CD14-positive monocyte (primary cell): ENCODE measurements around the gene KCTD21. TPM values are rescaled to one million over a fixed set of nuclear protein-coding genes. Genes with fewer than 3 reads are reported as not detected.

Experiments used
- DNase-seq, 3 donors: peaks; one replicate each; pipeline ENCODE4 v3.0.0-alpha.2; 2011 to 2022
- H2AFZ ChIP-seq: 2 replicates; pipeline ENCODE4 v1.6.0; 2012; ENCODE audit warnings: mild to moderate bottlenecking, low read depth, low read length, inconsistent platforms; ENCODE audit not compliant: insufficient read depth, poor library complexity, severe bottlenecking
- H3K27ac ChIP-seq, 2 donors: 1 replicate in 1 of 2; 2 replicates in 1 of 2; pipeline ENCODE4 v1.5.1; 2012 to 2013; ENCODE audit warnings: low read length in 2 of 2, control low read depth in 1 of 2, inconsistent platforms in 1 of 2, low read depth in 1 of 2, mild to moderate bottlenecking in 1 of 2
- H3K27me3 ChIP-seq, 2 donors: one replicate each; pipeline versions ENCODE4 v1.6.0 to v1.6.1; 2011 to 2013; ENCODE audit warnings: low read length in 2 of 2; ENCODE audit not compliant: control insufficient read depth in 2 of 2, insufficient read depth in 2 of 2
- H3K36me3 ChIP-seq, 2 donors: replicated peaks in 1 of 2; 1 replicate in 1 of 2; 2 replicates in 1 of 2; pipeline versions ENCODE4 v1.5.1 to v1.6.1; 2012 to 2013; ENCODE audit warnings: low read length in 2 of 2, control low read depth in 1 of 2, inconsistent platforms in 1 of 2, mild to moderate bottlenecking in 1 of 2; ENCODE audit not compliant: insufficient read depth in 2 of 2, control insufficient read depth in 1 of 2
- H3K4me1 ChIP-seq, 2 donors: 1 replicate in 1 of 2; 2 replicates in 1 of 2; pipeline versions ENCODE4 v1.5.1 to v1.6.1; 2012 to 2013; ENCODE audit warnings: low read length in 2 of 2, control low read depth in 1 of 2, inconsistent platforms in 1 of 2, mild to moderate bottlenecking in 1 of 2, moderate library complexity in 1 of 2; ENCODE audit not compliant: insufficient read depth in 2 of 2, control insufficient read depth in 1 of 2
- H3K4me2 ChIP-seq: replicated peaks from 2 replicates; pipeline ENCODE3; 2012; ENCODE audit warnings: low read length, moderate library complexity, mild to moderate bottlenecking; ENCODE audit not compliant: poor library complexity, severe bottlenecking; ENCODE audit errors: extremely low read depth
- H3K4me3 ChIP-seq, 3 experiments: fragments of 200-600 bp in 1 of 3; sonication (generic) in 1 of 3; replicated peaks in 1 of 3; 1 replicate in 2 of 3; 2 replicates in 1 of 3; pipeline ENCODE4 v1.5.1; 2011 to 2013; ENCODE audit warnings: low read length in 3 of 3, mild to moderate bottlenecking in 3 of 3, control low read depth in 2 of 3, low read depth in 2 of 3, inconsistent platforms in 1 of 3, moderate library complexity in 1 of 3
- H3K79me2 ChIP-seq: 2 replicates; pipeline ENCODE4 v1.6.0; 2012; ENCODE audit warnings: mild to moderate bottlenecking, control low read depth, inconsistent platforms, low read length, moderate library complexity; ENCODE audit not compliant: insufficient read depth
- H3K9ac ChIP-seq: 2 replicates; pipeline ENCODE4 v1.6.0; 2017; ENCODE audit warnings: low read length, mild to moderate bottlenecking; ENCODE audit not compliant: insufficient read depth, poor library complexity, severe bottlenecking
- H3K9me3 ChIP-seq, 2 donors: replicated peaks in 1 of 2; 1 replicate in 1 of 2; 2 replicates in 1 of 2; pipeline versions ENCODE4 v1.5.1 to v1.6.1; 2012 to 2013; ENCODE audit warnings: low read length in 2 of 2, control low read depth in 1 of 2; ENCODE audit not compliant: control insufficient read depth in 1 of 2, insufficient read depth in 1 of 2
- H4K20me1 ChIP-seq: 2 replicates; pipeline ENCODE4 v1.6.0; 2012; ENCODE audit warnings: mild to moderate bottlenecking, low read length, control low read depth, moderate library complexity; ENCODE audit not compliant: insufficient read depth
- H3K27ac Mint-ChIP-seq, 7 donors: one replicate each; pipeline ENCODE4 v1.8.0; 2020; ENCODE audit warnings: mild to moderate bottlenecking in 7 of 7, mixed read lengths in 7 of 7, moderate library complexity in 6 of 7, inconsistent platforms in 2 of 7
- H3K27me3 Mint-ChIP-seq, 3 donors: one replicate each; pipeline ENCODE4 v1.8.0; 2021 to 2022; ENCODE audit warnings: low read depth in 3 of 3, mild to moderate bottlenecking in 3 of 3, mixed read lengths in 3 of 3, moderate library complexity in 3 of 3, inconsistent platforms in 1 of 3
- H3K36me3 Mint-ChIP-seq, 2 donors: one replicate each; pipeline ENCODE4 v1.8.0; 2020; ENCODE audit warnings: mixed read lengths in 2 of 2, inconsistent platforms in 1 of 2, mild to moderate bottlenecking in 1 of 2
- H3K4me1 Mint-ChIP-seq: one replicate; pipeline ENCODE4 v1.8.0; 2020; ENCODE audit warnings: mild to moderate bottlenecking, mixed read lengths
- H3K4me3 Mint-ChIP-seq, 2 donors: one replicate each; pipeline ENCODE4 v1.8.0; 2020; ENCODE audit warnings: mild to moderate bottlenecking in 2 of 2, mixed read lengths in 2 of 2, moderate library complexity in 1 of 2
- H3K9me3 Mint-ChIP-seq, 7 donors: one replicate each; pipeline ENCODE4 v1.8.0; 2020 to 2022; ENCODE audit warnings: mixed read lengths in 7 of 7, mild to moderate bottlenecking in 6 of 7, moderate library complexity in 6 of 7, inconsistent platforms in 2 of 7
- WGBS: methylation state at CpG from one replicate; pipeline ENCODE4 v1.1.5; 2013; ENCODE audit warnings: missing lambda C conversion rate; ENCODE audit not compliant: insufficient coverage; 5-methylcytosine and 5-hydroxymethylcytosine counted together
- intact Hi-C, 2 donors: fragments of 100-400 bp; cut with micrococcal nuclease; formaldehyde crosslinking; loops; one replicate each; pipeline versions ENCODE4 v1.15.0 to v1.15.1; 2023
- polyA plus RNA-seq, 3 donors: library from polyadenylated mRNA; depleted of rRNA in 1 of 3; unstranded in 2 of 3; stranded (reverse) in 1 of 3; fragments of 300-500 nt in 2 of 3; fragments of >200 nt in 1 of 3; fragmentation: Illumina TruSeq in 2 of 3; gene quantifications; 1 replicate in 2 of 3; 2 replicates in 1 of 3; pipeline ENCODE4 v1.2.3, GENCODE V29; 2012 to 2021
- TF ChIP-seq, protein P1 (sequence below): fragments of 200-600 bp; IDR thresholded peaks from one replicate; pipeline ENCODE4 v1.8.0; 2022; ENCODE audit warnings: antibody characterized with exemption, mild to moderate bottlenecking

The KCTD21 gene
- polyA plus RNA-seq, 3 donors, result 3.2 to 9.2 (median 5.2) TPM

GRCh38 chr11:78140392-78141077, 47.9 kb downstream of the KCTD21 start:
- H3K9me3 Mint-ChIP-seq, result no peaks in the 10 kb centered on the region
- peak overlapping the region in 2 of 7 donors; percentile 57 to 66 for H3K27ac Mint-ChIP-seq
- Histone ChIP-seq H3K79me2 (peaks cover 13% of the 10 kb centered on the region), H3K4me2 (no peak overlapping the region), H3K36me3 (peaks cover 0 to 12% of the 10 kb centered on the region in 2 donors), H2AFZ (no peak overlapping the region), H3K9me3 (no peaks in the 10 kb centered on the region), H3K27ac (no peak overlapping the region), H3K4me3 (no peak overlapping the region), H3K27me3 (no peaks in the 10 kb centered on the region), H3K9ac (no peak overlapping the region), H4K20me1 (no peaks in the 10 kb centered on the region), H3K4me1 (peaks cover 29 to 31% of the 10 kb centered on the region in 2 donors)
- H3K4me1 Mint-ChIP-seq, result peaks cover 35% of the 10 kb centered on the region
- H3K27me3 Mint-ChIP-seq, result peaks cover 2 to 8% (median 3%) of the 10 kb centered on the region in 3 donors
- DNase-seq, result no peak
- TF ChIP-seq, protein P1, sequence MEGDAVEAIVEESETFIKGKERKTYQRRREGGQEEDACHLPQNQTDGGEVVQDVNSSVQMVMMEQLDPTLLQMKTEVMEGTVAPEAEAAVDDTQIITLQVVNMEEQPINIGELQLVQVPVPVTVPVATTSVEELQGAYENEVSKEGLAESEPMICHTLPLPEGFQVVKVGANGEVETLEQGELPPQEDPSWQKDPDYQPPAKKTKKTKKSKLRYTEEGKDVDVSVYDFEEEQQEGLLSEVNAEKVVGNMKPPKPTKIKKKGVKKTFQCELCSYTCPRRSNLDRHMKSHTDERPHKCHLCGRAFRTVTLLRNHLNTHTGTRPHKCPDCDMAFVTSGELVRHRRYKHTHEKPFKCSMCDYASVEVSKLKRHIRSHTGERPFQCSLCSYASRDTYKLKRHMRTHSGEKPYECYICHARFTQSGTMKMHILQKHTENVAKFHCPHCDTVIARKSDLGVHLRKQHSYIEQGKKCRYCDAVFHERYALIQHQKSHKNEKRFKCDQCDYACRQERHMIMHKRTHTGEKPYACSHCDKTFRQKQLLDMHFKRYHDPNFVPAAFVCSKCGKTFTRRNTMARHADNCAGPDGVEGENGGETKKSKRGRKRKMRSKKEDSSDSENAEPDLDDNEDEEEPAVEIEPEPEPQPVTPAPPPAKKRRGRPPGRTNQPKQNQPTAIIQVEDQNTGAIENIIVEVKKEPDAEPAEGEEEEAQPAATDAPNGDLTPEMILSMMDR, result no peak
- H3K36me3 Mint-ChIP-seq, result peaks cover 19 to 20% of the 10 kb centered on the region in 2 donors
- 72% methylated on average over 14 of the region's 17 CpGs for WGBS
- peak overlapping the region in 1 of 2 donors; percentile 7 for H3K4me3 Mint-ChIP-seq
- intact Hi-C loops, result no loop called here

GRCh38 chr11:78139422-78140391, 48.7 kb downstream of the KCTD21 start, which contains the start of gene ALG8:
ALG8 (minus strand) TSS chr11:78139626; CDS start chr11:78139588, 38 bp downstream.
- Histone ChIP-seq H3K27me3 (no peaks in the 10 kb centered on the region), H3K9me3 (no peaks in the 10 kb centered on the region), H3K36me3 (peaks cover 2 to 16% of the 10 kb centered on the region in 2 donors), H2AFZ (peak within 1 kb of the TSS; percentile 94), H3K9ac (peak within 1 kb of the TSS; percentile 73), H3K4me1 (peaks cover 29 to 31% of the 10 kb centered on the region in 2 donors), H3K79me2 (peaks cover 13% of the 10 kb centered on the region), H3K4me3 (peak within 1 kb of the TSS; percentile 76 to 91 (median 84)), H3K4me2 (peak within 1 kb of the TSS; percentile 90), H3K27ac (peak within 1 kb of the TSS; percentile 73 to 86), H4K20me1 (no peaks in the 10 kb centered on the region)
- peaks cover 35% of the 10 kb centered on the region for H3K4me1 Mint-ChIP-seq
- peaks cover 24 to 29% of the 10 kb centered on the region in 2 donors for H3K36me3 Mint-ChIP-seq
- H3K27me3 Mint-ChIP-seq, result peaks cover 2 to 8% (median 3%) of the 10 kb centered on the region in 3 donors
- DNase-seq, result peak; percentile 90 to 97 (median 90)
- H3K4me3 Mint-ChIP-seq, result peak within 1 kb of the TSS; percentile 85 to 93
- no peaks in the 10 kb centered on the region for H3K9me3 Mint-ChIP-seq
- peak within 1 kb of the TSS; percentile 85 to 92 (median 89) for H3K27ac Mint-ChIP-seq
- intact Hi-C loops, result loop anchor here (5.0 kb wide), 2 partner anchors 48 to 53 kb away; partner anchors contain the start of genes KCTD21 (in 1 of the 2) and USP35 (in 1 of the 2)
- WGBS, result 2% methylated on average over 41 of the region's 52 CpGs
- TF ChIP-seq, protein P1, result no peak
